Suprapubic skin (tissue), 4 donors: Measurements from ENCODE around the gene SH3BP5. TPM values are rescaled to one million over a fixed set of nuclear protein-coding genes. Genes with fewer than 3 reads are reported as not detected.

ENCODE experiments used
- DNase-seq, 2 donors: peaks; one replicate each; pipeline ENCODE4 v3.0.0-alpha.2; 2019; ENCODE audit warnings: low spot score in 2 of 2
- H3K27ac ChIP-seq: fragments of 200-600 bp; sonication (generic); one replicate; pipeline ENCODE4 v1.5.1; 2019
- H3K27me3 ChIP-seq: fragments of 200-600 bp; sonication (generic); one replicate; pipeline ENCODE4 v1.5.1; 2019
- H3K36me3 ChIP-seq: fragments of 200-600 bp; sonication (generic); one replicate; pipeline ENCODE4 v1.5.1; 2019
- H3K4me1 ChIP-seq: fragments of 200-600 bp; sonication (generic); one replicate; pipeline ENCODE4 v1.5.1; 2019
- H3K4me3 ChIP-seq: fragments of 200-600 bp; sonication (generic); one replicate; pipeline ENCODE4 v1.5.1; 2019; ENCODE audit warnings: mild to moderate bottlenecking
- H3K9me3 ChIP-seq: fragments of 200-600 bp; sonication (generic); one replicate; pipeline ENCODE4 v1.5.1; 2019
- CTCF ChIP-seq, 2 donors: fragments of 200-600 bp in 1 of 2; fragments of 450-650 bp in 1 of 2; sonication (generic) in 1 of 2; IDR thresholded peaks; one replicate each; pipeline ENCODE4 v1.5.1; 2016 to 2019; ENCODE audit warnings: antibody characterized with exemption in 2 of 2, mild to moderate bottlenecking in 1 of 2, moderate library complexity in 1 of 2
- EP300 ChIP-seq: sonication (generic); formaldehyde crosslinking; IDR thresholded peaks from one replicate; pipeline ENCODE4 v1.6.1; 2017; ENCODE audit warnings: antibody characterized with exemption
- POLR2A ChIP-seq, 2 donors: fragments of 450-650 bp; IDR thresholded peaks; one replicate each; pipeline ENCODE4 v1.6.1; 2017; ENCODE audit warnings: antibody characterized with exemption in 2 of 2, mild to moderate bottlenecking in 2 of 2, moderate library complexity in 2 of 2
- POLR2AphosphoS5 ChIP-seq, 3 donors: sonication (generic); formaldehyde crosslinking; IDR thresholded peaks; one replicate each; pipeline ENCODE4 v1.6.1; 2017; ENCODE audit warnings: antibody characterized with exemption in 3 of 3
- WGBS: methylation state at CpG from one replicate; pipeline ENCODE4 v1.1.5; 2018; 5-methylcytosine and 5-hydroxymethylcytosine counted together
- total RNA-seq, 4 donors: library from RNA; depleted of rRNA; stranded (reverse); fragments of >200 nt; gene quantifications; one replicate each; pipeline ENCODE4 v1.1.0, GENCODE V29; 2016

SH3BP5 gene
- total RNA-seq, 4 donors from 2014 or later, result 11.2 to 27.0 (median 17.8) TPM

- H3K9me3 ChIP-seq, result no peaks in the 10 kb centered on the region
- no peaks in the 10 kb centered on the region for H3K36me3 ChIP-seq
- no peak overlapping the region for H3K4me3 ChIP-seq
- peak in 1 of 2 donors; percentile 45 for DNase-seq
- H3K27me3 ChIP-seq, result no peaks in the 10 kb centered on the region
- H3K4me1 ChIP-seq, result peaks cover 51% of the 10 kb centered on the region
- H3K27ac ChIP-seq, result peak overlapping the region; percentile 62
- 63% methylated on average over 6 of the region's 6 CpGs for WGBS
- no peak for TF ChIP-seq POLR2AphosphoS5 (IDR thresholded peaks at IDR 0.05)
- TF ChIP-seq POLR2A (IDR thresholded peaks at IDR 0.05), result no peak
- TF ChIP-seq CTCF (IDR thresholded peaks at IDR 0.05), result no peak
- no peak for TF ChIP-seq EP300
Measured at GRCh38 chr3:15310491-15311370, 21.7 kb downstream of the SH3BP5 start.

GRCh38 chr3:15309662-15310335, 22.6 kb downstream of the SH3BP5 start:
- Histone ChIP-seq H3K9me3 (no peaks in the 10 kb centered on the region), H3K4me1 (peaks cover 48% of the 10 kb centered on the region), H3K27ac (peak overlapping the region; percentile 62), H3K27me3 (no peaks in the 10 kb centered on the region), H3K4me3 (no peak overlapping the region), H3K36me3 (no peaks in the 10 kb centered on the region)
- peak in 1 of 2 donors; percentile 59 for DNase-seq
- TF ChIP-seq POLR2AphosphoS5 (IDR thresholded peaks at IDR 0.05) (no peak), POLR2A (IDR thresholded peaks at IDR 0.05) (no peak), EP300 (no peak)
- 71% methylated on average over 6 of the region's 6 CpGs for WGBS

GRCh38 chr3:15307580-15307979, 24.8 kb downstream of the SH3BP5 start:
- Histone ChIP-seq H3K9me3 (no peaks in the 10 kb centered on the region), H3K36me3 (peaks cover 5% of the 10 kb centered on the region), H3K27me3 (no peaks in the 10 kb centered on the region), H3K4me3 (no peak overlapping the region), H3K4me1 (peaks cover 36% of the 10 kb centered on the region), H3K27ac (no peak overlapping the region)
- peak in 1 of 2 donors; percentile 37 for DNase-seq
- WGBS, result 88% methylated on average over 11 of the region's 11 CpGs
- no peak for TF ChIP-seq POLR2AphosphoS5 (IDR thresholded peaks at IDR 0.05)
- TF ChIP-seq CTCF (IDR thresholded peaks at IDR 0.05), result no peak
- no peak for TF ChIP-seq EP300
- no peak for TF ChIP-seq POLR2A (IDR thresholded peaks at IDR 0.05)

- Histone ChIP-seq H3K27ac (no peak overlapping the region), H3K4me3 (no peak overlapping the region), H3K36me3 (peaks cover 10% of the 10 kb centered on the region), H3K27me3 (no peaks in the 10 kb centered on the region), H3K4me1 (peaks cover 36% of the 10 kb centered on the region), H3K9me3 (no peaks in the 10 kb centered on the region)
- DNase-seq, result peak in 1 of 2 donors; percentile 48
- TF ChIP-seq POLR2AphosphoS5 (IDR thresholded peaks at IDR 0.05), result no peak
- TF ChIP-seq POLR2A (IDR thresholded peaks at IDR 0.05), result no peak
- TF ChIP-seq CTCF (IDR thresholded peaks at IDR 0.05), result no peak
- no peak for TF ChIP-seq EP300
- 79% methylated on average over 5 of the region's 5 CpGs for WGBS
Measured at GRCh38 chr3:15306979-15307359, 25.4 kb downstream of the SH3BP5 start.

- Histone ChIP-seq H3K36me3 (peaks cover 12% of the 10 kb centered on the region), H3K4me3 (no peak overlapping the region), H3K4me1 (peaks cover 25% of the 10 kb centered on the region), H3K27me3 (no peaks in the 10 kb centered on the region), H3K9me3 (no peaks in the 10 kb centered on the region), H3K27ac (no peak overlapping the region)
- 72% methylated on average over 6 of the region's 6 CpGs for WGBS
- TF ChIP-seq CTCF (IDR thresholded peaks at IDR 0.05) (peak in 1 of 2 donors; percentile 23), POLR2AphosphoS5 (IDR thresholded peaks at IDR 0.05) (no peak)
- DNase-seq, result peak in 1 of 2 donors; percentile 40
Measured at GRCh38 chr3:15305359-15305844, 27.0 kb downstream of the SH3BP5 start.
